OCI-LY1 (cell line): ENCODE measurements around the gene PRR14L.
"Not testable (repeated sequence)": the region's sequence is repeated elsewhere in the genome, so short reads cannot be mapped to it uniquely, and the experiment has no call there.

Experiments
- H2AFZ ChIP-seq: fragments of 200-600 bp; sonication (generic), shearing (Covaris generic); 2 replicates; pipeline ENCODE4 v1.6.0; 2014; ENCODE audit warnings: antibody characterized with exemption, mild to moderate bottlenecking, low read length
- H3F3A ChIP-seq: fragments of 200-600 bp; sonication (generic), shearing (Covaris generic); 2 replicates; pipeline ENCODE4 v1.6.0; 2014; ENCODE audit warnings: mild to moderate bottlenecking, antibody characterized with exemption, low read length, moderate library complexity; ENCODE audit not compliant: insufficient read depth
- H3K27ac ChIP-seq: fragments of 200-600 bp; sonication (generic); 2 replicates; pipeline ENCODE4 v1.5.1; 2014; ENCODE audit warnings: low read length, mixed run types, mild to moderate bottlenecking, low read depth; ENCODE audit not compliant: poor library complexity, severe bottlenecking
- H3K27me3 ChIP-seq: fragments of 200-600 bp; sonication (generic); 2 replicates; pipeline ENCODE4 v1.6.0; 2014; ENCODE audit warnings: antibody characterized with exemption, mild to moderate bottlenecking, low read length, moderate library complexity; ENCODE audit not compliant: insufficient read depth
- H3K36me3 ChIP-seq: fragments of 200-600 bp; sonication (generic); 2 replicates; pipeline ENCODE4 v1.6.1; 2014; ENCODE audit warnings: mild to moderate bottlenecking, antibody characterized with exemption, low read length, moderate library complexity, mixed read lengths; ENCODE audit not compliant: insufficient read depth
- H3K4me1 ChIP-seq: fragments of 200-600 bp; sonication (generic); 2 replicates; pipeline ENCODE4 v1.5.1; 2014; ENCODE audit warnings: mild to moderate bottlenecking, low read length, moderate library complexity; ENCODE audit not compliant: insufficient read depth, severe bottlenecking
- H3K4me2 ChIP-seq: fragments of 200-600 bp; sonication (generic), shearing (Covaris generic); 2 replicates; pipeline ENCODE4 v1.6.1; 2014; ENCODE audit warnings: low read length
- H3K4me3 ChIP-seq: fragments of 200-600 bp; sonication (generic); 2 replicates; pipeline ENCODE4 v1.5.1; 2014; ENCODE audit warnings: low read length, low read depth, mild to moderate bottlenecking, mixed read lengths; ENCODE audit not compliant: poor library complexity, severe bottlenecking
- H3K79me2 ChIP-seq: fragments of 200-600 bp; shearing (Covaris generic); 2 replicates; pipeline ENCODE4 v1.6.1; 2016; ENCODE audit warnings: mixed run types, low read length, mixed read lengths; ENCODE audit not compliant: insufficient read depth
- H3K9ac ChIP-seq: fragments of 200-600 bp; sonication (generic), shearing (Covaris generic); 2 replicates; pipeline ENCODE4 v1.6.1; 2014; ENCODE audit warnings: mild to moderate bottlenecking, low read length, mixed read lengths
- H3K9me2 ChIP-seq: fragments of 200-600 bp; sonication (generic), shearing (Covaris generic); 2 replicates; pipeline ENCODE4 v1.6.1; 2014; ENCODE audit warnings: low read depth, mild to moderate bottlenecking, low read length, mixed read lengths
- H3K9me3 ChIP-seq: fragments of 200-600 bp; shearing (Covaris generic); 2 replicates; pipeline ENCODE4 v1.6.1; 2014; ENCODE audit warnings: low read length, mixed read lengths
- H4K20me1 ChIP-seq: fragments of 200-600 bp; sonication (generic), shearing (Covaris generic); 2 replicates; pipeline ENCODE4 v1.6.0; 2016; ENCODE audit warnings: mild to moderate bottlenecking, low read length; ENCODE audit not compliant: insufficient read depth
- EZH2 ChIP-seq: fragments of 200-600 bp; sonication (generic), shearing (Covaris generic); IDR thresholded peaks from 2 replicates; pipeline ENCODE4 v1.8.0; 2017; ENCODE audit warnings: borderline replicate concordance, mixed run types, mild to moderate bottlenecking, antibody characterized with exemption, low read length, moderate library complexity, mixed read lengths
- TF ChIP-seq, protein P1 (sequence below): fragments of 200-600 bp; sonication (generic), shearing (Covaris generic); IDR thresholded peaks from 2 replicates; pipeline ENCODE4 v1.5.1; 2017; ENCODE audit warnings: mild to moderate bottlenecking, antibody characterized with exemption, low read length, moderate library complexity, mixed read lengths

The PRR14L gene

DNA sequence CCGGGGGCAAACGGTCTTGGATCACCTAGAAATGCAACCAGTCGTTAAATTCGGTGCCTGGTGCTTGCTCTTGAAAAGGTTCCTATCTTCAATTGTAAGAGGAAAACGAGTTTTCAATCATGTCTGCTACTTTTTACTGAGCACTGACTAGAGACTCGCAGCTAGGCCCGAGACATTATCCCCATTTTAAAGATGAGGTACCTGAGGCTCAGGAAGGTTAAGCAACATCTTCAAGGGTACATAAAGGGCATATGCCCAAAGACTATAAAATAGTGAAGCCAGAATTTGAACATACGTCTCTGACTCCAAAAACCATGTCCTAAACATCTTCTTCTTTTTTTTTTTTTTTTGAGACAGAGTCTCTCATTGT lies 87.3 kb downstream of the PRR14L start:
- H4K20me1 ChIP-seq, result no peaks in the 10 kb centered on the region
- H3K9ac ChIP-seq, result peak overlapping the region; percentile 73
- H2AFZ ChIP-seq, result no peak overlapping the region
- peak overlapping the region; percentile 93 for H3K4me2 ChIP-seq
- H3K9me3 ChIP-seq, result no peaks in the 10 kb centered on the region
- peaks cover 39% of the 10 kb centered on the region for H3K79me2 ChIP-seq
- no peaks in the 10 kb centered on the region for H3K27me3 ChIP-seq
- H3F3A ChIP-seq, result no peaks in the 10 kb centered on the region; the same call in 1 of the 2 replicates
- TF ChIP-seq EZH2, result no peak
- TF ChIP-seq, protein P1, sequence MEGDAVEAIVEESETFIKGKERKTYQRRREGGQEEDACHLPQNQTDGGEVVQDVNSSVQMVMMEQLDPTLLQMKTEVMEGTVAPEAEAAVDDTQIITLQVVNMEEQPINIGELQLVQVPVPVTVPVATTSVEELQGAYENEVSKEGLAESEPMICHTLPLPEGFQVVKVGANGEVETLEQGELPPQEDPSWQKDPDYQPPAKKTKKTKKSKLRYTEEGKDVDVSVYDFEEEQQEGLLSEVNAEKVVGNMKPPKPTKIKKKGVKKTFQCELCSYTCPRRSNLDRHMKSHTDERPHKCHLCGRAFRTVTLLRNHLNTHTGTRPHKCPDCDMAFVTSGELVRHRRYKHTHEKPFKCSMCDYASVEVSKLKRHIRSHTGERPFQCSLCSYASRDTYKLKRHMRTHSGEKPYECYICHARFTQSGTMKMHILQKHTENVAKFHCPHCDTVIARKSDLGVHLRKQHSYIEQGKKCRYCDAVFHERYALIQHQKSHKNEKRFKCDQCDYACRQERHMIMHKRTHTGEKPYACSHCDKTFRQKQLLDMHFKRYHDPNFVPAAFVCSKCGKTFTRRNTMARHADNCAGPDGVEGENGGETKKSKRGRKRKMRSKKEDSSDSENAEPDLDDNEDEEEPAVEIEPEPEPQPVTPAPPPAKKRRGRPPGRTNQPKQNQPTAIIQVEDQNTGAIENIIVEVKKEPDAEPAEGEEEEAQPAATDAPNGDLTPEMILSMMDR, result no peak
- peak overlapping the region; percentile 84 for H3K4me3 ChIP-seq
- H3K9me2 ChIP-seq, result no peaks in the 10 kb centered on the region
- no peaks in the 10 kb centered on the region; the same call in 1 of the 2 replicates for H3K36me3 ChIP-seq
- peaks cover 34% of the 10 kb centered on the region for H3K4me1 ChIP-seq
- peak overlapping the region; percentile 82 for H3K27ac ChIP-seq

DNA sequence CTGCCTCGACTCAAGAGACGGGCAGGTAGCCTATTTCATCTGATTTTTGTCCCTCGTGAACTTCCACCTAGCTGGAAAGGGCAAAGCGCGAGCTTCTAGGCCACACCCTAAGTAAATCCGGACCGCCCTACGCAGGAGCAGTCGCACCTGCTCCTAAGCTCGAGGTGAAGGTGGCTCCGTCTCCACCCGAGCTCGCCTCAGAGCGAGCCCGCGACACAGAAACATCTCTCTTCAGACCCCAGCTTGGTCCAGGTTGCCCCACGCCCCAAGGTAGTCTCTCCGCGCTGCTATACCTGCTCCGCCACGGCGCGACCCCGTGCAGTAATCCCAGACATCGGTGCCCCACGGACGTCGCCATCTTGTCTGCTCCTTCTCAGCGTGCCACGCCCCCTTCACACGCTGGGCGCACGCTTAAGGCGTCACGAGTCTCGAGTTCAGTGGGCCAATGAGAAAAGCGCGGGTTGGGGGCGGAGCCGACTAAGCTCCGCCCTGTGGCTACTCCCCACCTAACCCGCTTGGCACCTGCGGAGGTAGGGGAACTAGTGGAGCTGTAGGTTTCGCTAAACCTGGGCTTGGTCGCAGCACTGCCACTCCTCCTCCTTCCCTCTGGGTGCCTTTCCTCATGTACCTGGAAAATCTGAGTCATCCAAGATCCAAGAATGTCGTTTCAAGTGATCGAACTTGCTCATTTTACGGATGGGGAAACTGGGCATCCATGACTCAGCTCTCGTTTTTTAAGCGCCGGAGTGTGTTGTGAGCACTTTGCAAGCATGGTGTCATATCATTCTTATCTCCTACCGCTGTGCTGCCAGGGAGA lies 87.9 kb downstream of the PRR14L start, which contains the start of gene PISD:
Gene PISD, minus strand, starts transcription at position 365 of the 817 bp plus-strand sequence. Its CDS starts 7 bp downstream, at position 358.
- Histone ChIP-seq H3K36me3 (no peaks in the 10 kb centered on the region; the same call in 1 of the 2 replicates), H3K9me2 (no peaks in the 10 kb centered on the region), H3K9ac (peak within 1 kb of the TSS; percentile 73), H3F3A (no peaks in the 10 kb centered on the region; the same call in 1 of the 2 replicates), H3K4me3 (peak within 1 kb of the TSS; percentile 84), H3K4me2 (peak within 1 kb of the TSS; percentile 93), H3K27ac (peak within 1 kb of the TSS; percentile 82), H2AFZ (no peak within 1 kb of the TSS), H3K79me2 (peaks cover 43% of the 10 kb centered on the region), H3K4me1 (peaks cover 34% of the 10 kb centered on the region), H3K27me3 (no peaks in the 10 kb centered on the region), H3K9me3 (no peaks in the 10 kb centered on the region), H4K20me1 (no peaks in the 10 kb centered on the region)
- TF ChIP-seq, protein P1, result no peak
- TF ChIP-seq EZH2, result no peak

DNA sequence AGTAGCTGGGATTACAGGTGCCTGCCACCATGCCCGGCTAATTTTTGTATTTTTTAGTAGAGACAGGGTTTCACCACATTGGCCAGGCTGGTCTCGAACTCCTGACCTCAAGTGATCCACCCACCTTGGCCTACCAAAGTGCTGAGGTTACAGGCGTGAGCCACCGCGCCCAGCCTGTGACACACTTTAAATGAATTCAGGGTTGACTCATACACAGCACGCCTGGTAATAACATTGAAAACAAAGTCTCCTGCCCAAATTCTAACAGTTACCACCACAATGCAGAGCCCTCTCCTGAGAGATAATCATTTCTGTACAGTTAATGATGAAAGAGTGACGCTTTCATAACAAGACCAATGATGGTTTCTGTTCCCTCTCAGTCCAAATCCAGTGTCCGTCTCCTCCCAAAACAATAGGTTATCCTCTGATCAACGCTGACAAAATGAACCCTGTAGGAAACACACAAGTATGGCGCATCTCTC lies 89.0 kb downstream of the PRR14L start:
- Histone ChIP-seq H3K4me1 (peaks cover 34% of the 10 kb centered on the region), H3K27ac (peak overlapping the region; percentile 82), H3K9ac (peak overlapping the region; percentile 73), H3K4me3 (peak overlapping the region; percentile 84), H3K4me2 (peak overlapping the region; percentile 93), H3K79me2 (peaks cover 47% of the 10 kb centered on the region)
- H4K20me1 ChIP-seq, H3K36me3 ChIP-seq, H3K27me3 ChIP-seq, H2AFZ ChIP-seq, H3K9me2 ChIP-seq, H3F3A ChIP-seq, H3K9me3 ChIP-seq: not testable (repeated sequence)
